SU-DHL-6 (cell line): ENCODE results near the gene PLK2.

Experiments used
- CTCF ChIP-seq: fragments of 200-600 bp; sonication (generic); IDR thresholded peaks from one replicate; pipeline ENCODE4 v1.5.1; 2017; ENCODE audit warnings: antibody characterized with exemption, mild to moderate bottlenecking, low read length, moderate library complexity; ENCODE audit not compliant: insufficient read depth, poor library complexity, severe bottlenecking
- EZH2phosphoT487 ChIP-seq: fragments of 200-600 bp; sonication (generic), shearing (Covaris generic); conservative IDR thresholded peaks from 2 replicates; pipeline ENCODE4 v1.6.1; 2018; ENCODE audit warnings: mild to moderate bottlenecking, antibody characterized with exemption, low read length, moderate library complexity, mixed read lengths

GRCh38 chr5:58481066-58481676 lies 21.3 kb upstream of the PLK2 start:
- TF ChIP-seq CTCF, result no peak
- TF ChIP-seq EZH2phosphoT487, result no peak
